Panc1 (cell line): ENCODE data around the gene ZSCAN10. TPM values are rescaled to one million over a fixed set of nuclear protein-coding genes. Genes with fewer than 3 reads are reported as not detected.

Experiments used
- ATAC-seq: fragments of 200-7000 bp; cut with Tn5 transposase; 2 replicates; pipeline ENCODE4 v1.9.1; 2020; ENCODE audit warnings: mild to moderate bottlenecking, moderate library complexity
- BruUV-seq: library from RNA; stranded (reverse); fragments of 400-500 nt; replicated peaks from 2 replicates; lab custom pipeline; 2021; lab: Mats Ljungman, UMichigan
- CTCF ChIA-PET: fragments of 300-600 bp; sonication (Branson Sonifier 250); formaldehyde crosslinking; loops from one replicate; lab custom pipeline; 2022; ENCODE audit warnings: antibody characterized with exemption; lab: Charles Lee
- POLR2A ChIA-PET: fragments of 300-600 bp; sonication (Branson Sonifier 250); formaldehyde crosslinking; loops from one replicate; lab custom pipeline; 2022; ENCODE audit warnings: antibody characterized with exemption; lab: Charles Lee
- DNase-seq: peaks from one replicate; pipeline ENCODE4 v3.0.0-alpha.2; 2010; ENCODE audit warnings: low read depth, low spot score
- H3K27ac ChIP-seq: 2 replicates; pipeline ENCODE4 v1.5.1; 2011; ENCODE audit warnings: mild to moderate bottlenecking, low read length, inconsistent platforms
- H3K27me3 ChIP-seq: fragments of 200-500 bp; sonication (Bioruptor generic); 2 replicates; pipeline ENCODE4 v1.6.0; 2014; ENCODE audit warnings: low read length, inconsistent platforms; ENCODE audit not compliant: control insufficient read depth, insufficient read depth
- H3K36me3 ChIP-seq: fragments of 200-500 bp; sonication (Bioruptor generic); 2 replicates; pipeline ENCODE4 v1.5.1; 2014; ENCODE audit warnings: inconsistent platforms, mild to moderate bottlenecking, low read length, moderate library complexity; ENCODE audit not compliant: control insufficient read depth, insufficient read depth
- H3K4me1 ChIP-seq: 2 replicates; pipeline ENCODE4 v1.5.1; 2011; ENCODE audit warnings: inconsistent platforms, mild to moderate bottlenecking, low read length, moderate library complexity; ENCODE audit not compliant: control insufficient read depth, insufficient read depth
- H3K4me3 ChIP-seq, 2 experiments: 2 replicates each; pipeline ENCODE4 v1.5.1; 2011 to 2012; ENCODE audit warnings: low read depth in 2 of 2, low read length in 2 of 2, mild to moderate bottlenecking in 2 of 2, inconsistent platforms in 1 of 2, moderate library complexity in 1 of 2
- H3K9me3 ChIP-seq: fragments of 200-500 bp; sonication (Bioruptor generic); 2 replicates; pipeline ENCODE4 v1.5.1; 2014; ENCODE audit warnings: low read depth, mild to moderate bottlenecking, inconsistent platforms, low read length, moderate library complexity; ENCODE audit not compliant: control insufficient read depth, insufficient read depth
- POLR2AphosphoS5 ChIP-seq: IDR thresholded peaks from 2 replicates; pipeline ENCODE4 v1.6.1; 2012; ENCODE audit warnings: mild to moderate bottlenecking, low read depth, low read length, moderate library complexity
- REST ChIP-seq, 2 experiments: IDR thresholded peaks; 2 replicates each; pipeline ENCODE4 v1.6.1; 2011 to 2012; ENCODE audit warnings: low read depth in 2 of 2, control low read depth in 1 of 2, low read length in 1 of 2, mild to moderate bottlenecking in 1 of 2, moderate library complexity in 1 of 2; ENCODE audit not compliant: insufficient read depth in 1 of 2
- SIN3A ChIP-seq: IDR thresholded peaks from 2 replicates; pipeline ENCODE4 v1.6.1; 2012; ENCODE audit warnings: low read depth, mild to moderate bottlenecking, low read length, moderate library complexity, borderline replicate concordance; ENCODE audit not compliant: insufficient read depth
- TCF7L2 ChIP-seq: IDR thresholded peaks from 2 replicates; pipeline ENCODE4 v1.6.1; 2011; ENCODE audit warnings: mild to moderate bottlenecking, low read depth, low read length, inconsistent platforms
- in situ Hi-C: cut with HindIII; loops from 2 replicates; pipeline ENCODE4 v1.10.0; 2016; ENCODE audit warnings: low sequenced_read_pairs, low pct_unique_long_range_greater_than_20kb
- intact Hi-C: fragments of 100-400 bp; cut with micrococcal nuclease; formaldehyde crosslinking; loops from one replicate; pipeline ENCODE4 v1.10.0; 2022; ENCODE audit not compliant: unreplicated experiment
- total RNA-seq: library from RNA; stranded (reverse); gene quantifications from one replicate; pipeline ENCODE4 v1.2.1, GENCODE V29; 2021; ENCODE audit not compliant: unreplicated experiment
- TF ChIP-seq, protein P1 (sequence below): fragments of 450-650 bp; IDR thresholded peaks from 2 replicates; pipeline ENCODE4 v1.5.1; 2017; ENCODE audit warnings: mild to moderate bottlenecking

ZSCAN10 gene
- total RNA-seq, 1 experiment from 2014 or later: 0.21 TPM

GRCh38 chr16:3063625-3064386 lies 35.3 kb downstream of the ZSCAN10 start:
- no peak for DNase-seq
- in situ Hi-C loops: no loop called here
- Histone ChIP-seq H3K27me3 (no peaks in the 10 kb centered on the region), H3K9me3 (no peaks in the 10 kb centered on the region), H3K4me3 (no peak overlapping the region), H3K27ac (no peak overlapping the region), H3K36me3 (no peaks in the 10 kb centered on the region), H3K4me1 (peaks cover 10% of the 10 kb centered on the region)
- ATAC-seq: no peak
- no TSS peak for BruUV-seq
- intact Hi-C loops: no loop called here
- ChIA-PET CTCF (no interaction called here), POLR2A (no interaction called here)
- TF ChIP-seq TCF7L2 (no peak), SIN3A (no peak), POLR2AphosphoS5 (no peak), REST (IDR thresholded peaks at IDR 0.05; ENCODE audit: insufficient read depth in 1 of 2, low read depth in 2 of 2, low read length in 1 of 2) (no peak)
- TF ChIP-seq, protein P1, sequence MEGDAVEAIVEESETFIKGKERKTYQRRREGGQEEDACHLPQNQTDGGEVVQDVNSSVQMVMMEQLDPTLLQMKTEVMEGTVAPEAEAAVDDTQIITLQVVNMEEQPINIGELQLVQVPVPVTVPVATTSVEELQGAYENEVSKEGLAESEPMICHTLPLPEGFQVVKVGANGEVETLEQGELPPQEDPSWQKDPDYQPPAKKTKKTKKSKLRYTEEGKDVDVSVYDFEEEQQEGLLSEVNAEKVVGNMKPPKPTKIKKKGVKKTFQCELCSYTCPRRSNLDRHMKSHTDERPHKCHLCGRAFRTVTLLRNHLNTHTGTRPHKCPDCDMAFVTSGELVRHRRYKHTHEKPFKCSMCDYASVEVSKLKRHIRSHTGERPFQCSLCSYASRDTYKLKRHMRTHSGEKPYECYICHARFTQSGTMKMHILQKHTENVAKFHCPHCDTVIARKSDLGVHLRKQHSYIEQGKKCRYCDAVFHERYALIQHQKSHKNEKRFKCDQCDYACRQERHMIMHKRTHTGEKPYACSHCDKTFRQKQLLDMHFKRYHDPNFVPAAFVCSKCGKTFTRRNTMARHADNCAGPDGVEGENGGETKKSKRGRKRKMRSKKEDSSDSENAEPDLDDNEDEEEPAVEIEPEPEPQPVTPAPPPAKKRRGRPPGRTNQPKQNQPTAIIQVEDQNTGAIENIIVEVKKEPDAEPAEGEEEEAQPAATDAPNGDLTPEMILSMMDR: no peak

- Histone ChIP-seq H3K4me3 (no peak overlapping the region), H3K4me1 (peaks cover 10% of the 10 kb centered on the region), H3K27me3 (no peaks in the 10 kb centered on the region), H3K9me3 (no peaks in the 10 kb centered on the region), H3K36me3 (no peaks in the 10 kb centered on the region), H3K27ac (no peak overlapping the region)
- in situ Hi-C loops: no loop called here
- ATAC-seq (no peak), DNase-seq (no peak)
- intact Hi-C loops: no loop called here
- BruUV-seq: no TSS peak
- ChIA-PET POLR2A (no interaction called here), CTCF (no interaction called here)
- TF ChIP-seq POLR2AphosphoS5 (no peak), TCF7L2 (no peak), REST (IDR thresholded peaks at IDR 0.05; ENCODE audit: insufficient read depth in 1 of 2, low read depth in 2 of 2, low read length in 1 of 2) (no peak), SIN3A (no peak)
- TF ChIP-seq, protein P1: no peak
These were observed 36.5 kb downstream of the ZSCAN10 start for GRCh38 chr16:3062553-3062952.
